ENCODE data around the gene KRT14.

DNA sequence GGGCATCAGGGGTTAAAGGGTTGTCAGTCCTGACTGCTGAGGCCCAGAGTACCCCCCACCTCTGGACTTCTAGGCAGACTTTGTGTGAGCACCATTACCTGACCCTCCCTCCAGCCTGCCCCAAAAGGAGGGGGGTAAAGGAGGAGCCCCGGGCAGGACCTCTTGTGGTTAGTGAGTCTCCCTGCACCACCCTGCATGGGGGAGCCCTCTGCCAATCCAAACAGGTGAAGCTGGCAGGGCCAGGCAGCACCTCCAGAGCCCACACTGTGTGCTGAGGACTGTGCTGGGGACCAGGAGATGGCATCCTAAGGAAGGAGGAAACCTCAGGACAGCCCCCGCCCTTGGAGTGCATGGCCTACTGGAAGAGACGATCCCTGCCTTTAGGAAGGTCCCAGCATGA lies 2.6 kb upstream of the KRT14 start:
- TF ChIP-seq CTCF (IDR thresholded peaks at IDR 0.05; ENCODE audit: extremely low read depth in 1 of 2, insufficient read depth in 1 of 2, low read depth in 1 of 2, low read length in 2 of 2), result no peak
- no peak for TF ChIP-seq POLR2A (IDR thresholded peaks at IDR 0.05; ENCODE audit: low read depth, low read length)
- TF ChIP-seq JUN (IDR thresholded peaks at IDR 0.05; ENCODE audit: borderline replicate concordance, insufficient read depth, insufficient read length, low read depth), result no peak
- TF ChIP-seq, protein P1, sequence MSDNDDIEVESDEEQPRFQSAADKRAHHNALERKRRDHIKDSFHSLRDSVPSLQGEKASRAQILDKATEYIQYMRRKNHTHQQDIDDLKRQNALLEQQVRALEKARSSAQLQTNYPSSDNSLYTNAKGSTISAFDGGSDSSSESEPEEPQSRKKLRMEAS (IDR thresholded peaks at IDR 0.05; ENCODE audit: insufficient read depth, insufficient read length), result no peak
- no peak for TF ChIP-seq EZH2 (IDR thresholded peaks at IDR 0.05; ENCODE audit: borderline replicate concordance, low read depth, low read length, severe bottlenecking)
- TF ChIP-seq POLR2AphosphoS5 (IDR thresholded peaks at IDR 0.05; ENCODE audit: insufficient read depth, low read depth, low read length), result no peak
- no peak for TF ChIP-seq FOS (IDR thresholded peaks at IDR 0.05; ENCODE audit: borderline replicate concordance, insufficient read depth, low read length)
- TF ChIP-seq MYC (IDR thresholded peaks at IDR 0.05; ENCODE audit: low read depth, low read length), result no peak

Measured in endothelial cell of umbilical vein (primary cell).